ENCODE measurements around the gene MSI2.

Gene MSI2

DNA sequence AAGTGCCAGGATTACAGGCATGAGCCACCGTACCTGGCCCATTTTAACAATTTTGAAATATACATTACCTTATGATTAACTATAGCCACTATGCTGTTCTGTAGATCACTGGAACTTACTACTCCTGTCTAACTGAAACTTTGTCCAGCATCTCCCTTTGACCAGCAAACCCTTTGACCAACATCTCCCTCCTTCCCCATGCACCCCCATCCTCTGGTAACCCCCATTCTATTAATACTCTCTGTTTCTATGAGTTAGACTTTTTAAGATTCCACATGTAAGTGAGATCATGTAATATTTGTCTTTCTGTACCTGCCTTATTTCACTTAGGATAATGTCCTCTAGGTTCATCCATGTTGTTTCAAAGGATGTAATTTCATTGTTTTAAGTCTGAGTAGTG lies 178.0 kb downstream of the MSI2 start:
- H3K23ac ChIP-seq (ENCODE audit: low read depth, low read length, poor library complexity), result no peak overlapping the region
- peaks cover 0 to 5% of the 10 kb centered on the region in 2 donors for H3K9me3 ChIP-seq (replicated peaks in 1 of 2; ENCODE audit: control insufficient read depth in 2 of 2, insufficient read depth in 1 of 2, low read depth in 1 of 2, low read length in 2 of 2)
- no peak overlapping the region for H2BK120ac ChIP-seq (ENCODE audit: low read depth, low read length)
- H3K79me1 ChIP-seq (ENCODE audit: low read depth, low read length), result peaks cover 9% of the 10 kb centered on the region
- no peak overlapping the region for H2BK15ac ChIP-seq (ENCODE audit: low read length)
- DNase-seq (ENCODE audit: low spot score), result no peak
- no peak overlapping the region for H3K14ac ChIP-seq (ENCODE audit: low read length)
- no peak overlapping the region for H2BK5ac ChIP-seq (ENCODE audit: low read length)
- H2BK12ac ChIP-seq (ENCODE audit: low read length), result no peak overlapping the region
- peaks cover 2 to 14% of the 10 kb centered on the region in 2 donors for H3K36me3 ChIP-seq (replicated peaks in 1 of 2; ENCODE audit: control insufficient read depth in 2 of 2, insufficient read depth in 2 of 2, low read length in 2 of 2)
- H2AFZ ChIP-seq (ENCODE audit: low read length), result no peak overlapping the region
- H2AK5ac ChIP-seq (ENCODE audit: low read depth, low read length), result no peak overlapping the region
- H3K4ac ChIP-seq (ENCODE audit: low read length), result no peak overlapping the region
- no peak overlapping the region for H4K91ac ChIP-seq (ENCODE audit: low read depth, low read length, poor library complexity)
- no peak overlapping the region for H3K4me2 ChIP-seq (ENCODE audit: insufficient read depth, low read length, poor library complexity, severe bottlenecking)
- H3K27me3 ChIP-seq (ENCODE audit: control insufficient read depth in 3 of 3, insufficient read depth in 3 of 3, low read depth in 1 of 3, low read length in 3 of 3), result no peaks in the 10 kb centered on the region
- H4K8ac ChIP-seq (ENCODE audit: low read depth, low read length), result no peak overlapping the region
- H3K27ac ChIP-seq (replicated peaks; ENCODE audit: low read length), result no peak overlapping the region
- H3K4me1 ChIP-seq (ENCODE audit: control insufficient read depth in 2 of 2, insufficient read depth in 1 of 2, low read depth in 1 of 2, low read length in 2 of 2), result peaks cover 14 to 18% of the 10 kb centered on the region in 2 donors
- H3K18ac ChIP-seq (ENCODE audit: low read length), result no peak overlapping the region
- no CpG with 5 or more reads among the region's 1 CpG for WGBS, 2 donors (ENCODE audit: extremely low coverage in 2 of 2, insufficient read length in 2 of 2, insufficient replicate concordance in 1 of 2)
- no peak overlapping the region for H3K9ac ChIP-seq (ENCODE audit: low read depth, low read length, poor library complexity)
- H3K4me3 ChIP-seq (ENCODE audit: low read length in 2 of 2), result no peak overlapping the region

DNA sequence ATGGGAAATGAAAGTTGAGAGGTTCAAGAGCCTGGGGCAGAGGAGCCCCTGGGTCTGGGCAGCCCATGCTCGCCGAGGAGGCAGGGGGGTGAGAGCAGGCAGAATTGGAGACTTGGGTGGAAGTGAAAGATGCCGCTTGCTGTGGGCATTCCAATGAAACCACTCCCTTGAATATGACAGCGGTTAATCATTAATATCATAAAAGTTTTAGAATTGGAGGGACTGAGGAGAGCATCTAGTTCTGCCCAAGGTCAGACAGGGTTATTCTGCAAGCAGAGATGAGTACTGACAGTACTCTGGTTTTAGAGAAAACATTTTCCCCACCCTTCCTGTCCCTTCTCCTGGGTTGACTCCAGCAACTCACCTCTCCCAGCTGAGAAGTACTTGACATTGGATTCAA lies 180.2 kb downstream of the MSI2 start:
- peaks cover 2 to 12% of the 10 kb centered on the region in 2 donors for H3K36me3 ChIP-seq (replicated peaks in 1 of 2; ENCODE audit: control insufficient read depth in 2 of 2, insufficient read depth in 2 of 2, low read length in 2 of 2)
- no peak overlapping the region for H2AK5ac ChIP-seq (ENCODE audit: low read depth, low read length)
- no peak overlapping the region for H3K4me3 ChIP-seq (ENCODE audit: low read length in 2 of 2)
- peaks cover 13% of the 10 kb centered on the region for H3K79me1 ChIP-seq (ENCODE audit: low read depth, low read length)
- DNase-seq (ENCODE audit: low spot score), result no peak
- H3K14ac ChIP-seq (ENCODE audit: low read length), result no peak overlapping the region
- no peak overlapping the region for H3K9ac ChIP-seq (ENCODE audit: low read depth, low read length, poor library complexity)
- H3K4me1 ChIP-seq (ENCODE audit: control insufficient read depth in 2 of 2, insufficient read depth in 1 of 2, low read depth in 1 of 2, low read length in 2 of 2), result peaks cover 32% of the 10 kb centered on the region in 2 donors
- WGBS, 2 donors (ENCODE audit: extremely low coverage in 2 of 2, insufficient read length in 2 of 2, insufficient replicate concordance in 1 of 2), result no CpG with 5 or more reads among the region's 4 CpGs
- no peak overlapping the region for H2BK15ac ChIP-seq (ENCODE audit: low read length)
- H2BK12ac ChIP-seq (ENCODE audit: low read length), result no peak overlapping the region
- H4K91ac ChIP-seq (ENCODE audit: low read depth, low read length, poor library complexity), result no peak overlapping the region
- H3K4me2 ChIP-seq (ENCODE audit: insufficient read depth, low read length, poor library complexity, severe bottlenecking), result no peak overlapping the region
- no peak overlapping the region for H2AFZ ChIP-seq (ENCODE audit: low read length)
- H4K8ac ChIP-seq (ENCODE audit: low read depth, low read length), result no peak overlapping the region
- no peak overlapping the region for H2BK5ac ChIP-seq (ENCODE audit: low read length)
- H3K27ac ChIP-seq (replicated peaks; ENCODE audit: low read length), result no peak overlapping the region
- no peak overlapping the region for H3K4ac ChIP-seq (ENCODE audit: low read length)
- no peak overlapping the region for H2BK120ac ChIP-seq (ENCODE audit: low read depth, low read length)
- H3K23ac ChIP-seq (ENCODE audit: low read depth, low read length, poor library complexity), result no peak overlapping the region
- H3K18ac ChIP-seq (ENCODE audit: low read length), result no peak overlapping the region
- H3K27me3 ChIP-seq (ENCODE audit: control insufficient read depth in 3 of 3, insufficient read depth in 3 of 3, low read depth in 1 of 3, low read length in 3 of 3), result no peaks in the 10 kb centered on the region
- peaks cover 0 to 5% of the 10 kb centered on the region in 2 donors for H3K9me3 ChIP-seq (replicated peaks in 1 of 2; ENCODE audit: control insufficient read depth in 2 of 2, insufficient read depth in 1 of 2, low read depth in 1 of 2, low read length in 2 of 2)

- WGBS, 2 donors (ENCODE audit: extremely low coverage in 2 of 2, insufficient read length in 2 of 2, insufficient replicate concordance in 1 of 2), result no CpG with 5 or more reads among the region's 9 CpGs
- Histone ChIP-seq H2BK5ac (ENCODE audit: low read length) (peak overlapping the region; percentile 1), H3K9ac (ENCODE audit: low read depth, low read length, poor library complexity) (peak overlapping the region; percentile 34), H3K18ac (ENCODE audit: low read length) (no peak overlapping the region), H2BK15ac (ENCODE audit: low read length) (no peak overlapping the region), H3K27me3 (ENCODE audit: control insufficient read depth in 3 of 3, insufficient read depth in 3 of 3, low read depth in 1 of 3, low read length in 3 of 3) (no peaks in the 10 kb centered on the region), H3K36me3 (replicated peaks in 1 of 2; ENCODE audit: control insufficient read depth in 2 of 2, insufficient read depth in 2 of 2, low read length in 2 of 2) (peaks cover 2 to 8% of the 10 kb centered on the region in 2 donors), H3K4me1 (ENCODE audit: control insufficient read depth in 2 of 2, insufficient read depth in 1 of 2, low read depth in 1 of 2, low read length in 2 of 2) (peaks cover 23 to 28% of the 10 kb centered on the region in 2 donors), H3K4me3 (ENCODE audit: low read length in 2 of 2) (no peak overlapping the region), H3K4ac (ENCODE audit: low read length) (no peak overlapping the region), H2BK12ac (ENCODE audit: low read length) (no peak overlapping the region), H3K79me1 (ENCODE audit: low read depth, low read length) (peaks cover 10% of the 10 kb centered on the region), H4K91ac (ENCODE audit: low read depth, low read length, poor library complexity) (no peak overlapping the region), H2BK120ac (ENCODE audit: low read depth, low read length) (no peak overlapping the region), H3K14ac (ENCODE audit: low read length) (peak overlapping the region; percentile 48), H3K23ac (ENCODE audit: low read depth, low read length, poor library complexity) (no peak overlapping the region), H3K9me3 (replicated peaks in 1 of 2; ENCODE audit: control insufficient read depth in 2 of 2, insufficient read depth in 1 of 2, low read depth in 1 of 2, low read length in 2 of 2) (peaks cover 0 to 5% of the 10 kb centered on the region in 2 donors), H3K4me2 (ENCODE audit: insufficient read depth, low read length, poor library complexity, severe bottlenecking) (no peak overlapping the region), H3K27ac (replicated peaks; ENCODE audit: low read length) (no peak overlapping the region), H2AFZ (ENCODE audit: low read length) (no peak overlapping the region), H4K8ac (ENCODE audit: low read depth, low read length) (no peak overlapping the region), H2AK5ac (ENCODE audit: low read depth, low read length) (no peak overlapping the region)
- DNase-seq (ENCODE audit: low spot score), result no peak
These were observed 181.9 kb downstream of the MSI2 start for GRCh38 chr17:57438066-57438731.

DNA sequence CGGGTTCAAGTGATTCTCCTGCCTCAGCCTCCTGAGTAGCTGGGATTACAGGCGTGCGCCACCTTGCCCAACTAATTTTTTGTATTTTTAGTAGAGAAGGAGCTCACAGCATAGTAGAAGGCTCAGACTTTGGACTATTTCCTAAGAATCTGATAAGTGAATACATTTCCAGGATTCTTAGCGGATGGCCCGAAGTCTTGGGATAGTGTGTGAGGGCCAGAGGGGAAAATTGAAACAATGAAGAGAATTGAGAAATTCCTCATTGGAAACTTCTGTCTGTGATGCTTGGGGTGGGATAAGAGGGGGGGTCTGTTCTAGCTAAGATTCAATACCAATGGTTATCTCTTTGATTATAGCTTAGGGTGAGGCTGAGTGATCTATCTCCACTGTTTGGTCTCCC lies 183.3 kb downstream of the MSI2 start:
- Histone ChIP-seq H2BK5ac (ENCODE audit: low read length) (no peak overlapping the region), H3K9ac (ENCODE audit: low read depth, low read length, poor library complexity) (peak overlapping the region; percentile 31), H3K4ac (ENCODE audit: low read length) (no peak overlapping the region), H3K36me3 (replicated peaks in 1 of 2; ENCODE audit: control insufficient read depth in 2 of 2, insufficient read depth in 2 of 2, low read length in 2 of 2) (peaks cover 2 to 4% of the 10 kb centered on the region in 2 donors), H3K79me1 (ENCODE audit: low read depth, low read length) (peaks cover 10% of the 10 kb centered on the region), H3K18ac (ENCODE audit: low read length) (no peak overlapping the region), H3K27ac (replicated peaks; ENCODE audit: low read length) (no peak overlapping the region), H4K8ac (ENCODE audit: low read depth, low read length) (no peak overlapping the region), H3K14ac (ENCODE audit: low read length) (no peak overlapping the region), H3K9me3 (replicated peaks in 1 of 2; ENCODE audit: control insufficient read depth in 2 of 2, insufficient read depth in 1 of 2, low read depth in 1 of 2, low read length in 2 of 2) (peaks cover 0 to 5% of the 10 kb centered on the region in 2 donors), H2BK120ac (ENCODE audit: low read depth, low read length) (no peak overlapping the region), H3K27me3 (ENCODE audit: control insufficient read depth in 3 of 3, insufficient read depth in 3 of 3, low read depth in 1 of 3, low read length in 3 of 3) (no peaks in the 10 kb centered on the region), H2AFZ (ENCODE audit: low read length) (no peak overlapping the region), H3K4me2 (ENCODE audit: insufficient read depth, low read length, poor library complexity, severe bottlenecking) (no peak overlapping the region), H2AK5ac (ENCODE audit: low read depth, low read length) (no peak overlapping the region), H2BK12ac (ENCODE audit: low read length) (no peak overlapping the region), H2BK15ac (ENCODE audit: low read length) (peak overlapping the region; percentile 23), H3K4me3 (ENCODE audit: low read length in 2 of 2) (no peak overlapping the region), H3K23ac (ENCODE audit: low read depth, low read length, poor library complexity) (no peak overlapping the region), H3K4me1 (ENCODE audit: control insufficient read depth in 2 of 2, insufficient read depth in 1 of 2, low read depth in 1 of 2, low read length in 2 of 2) (peaks cover 36 to 39% of the 10 kb centered on the region in 2 donors), H4K91ac (ENCODE audit: low read depth, low read length, poor library complexity) (no peak overlapping the region)
- no peak for DNase-seq (ENCODE audit: low spot score)
- no CpG with 5 or more reads among the region's 5 CpGs for WGBS, 2 donors (ENCODE audit: extremely low coverage in 2 of 2, insufficient read length in 2 of 2, insufficient replicate concordance in 1 of 2)

Data from neuronal stem cell (in vitro differentiated cells).